ENCODE measurements around the gene HDAC5.

DNA sequence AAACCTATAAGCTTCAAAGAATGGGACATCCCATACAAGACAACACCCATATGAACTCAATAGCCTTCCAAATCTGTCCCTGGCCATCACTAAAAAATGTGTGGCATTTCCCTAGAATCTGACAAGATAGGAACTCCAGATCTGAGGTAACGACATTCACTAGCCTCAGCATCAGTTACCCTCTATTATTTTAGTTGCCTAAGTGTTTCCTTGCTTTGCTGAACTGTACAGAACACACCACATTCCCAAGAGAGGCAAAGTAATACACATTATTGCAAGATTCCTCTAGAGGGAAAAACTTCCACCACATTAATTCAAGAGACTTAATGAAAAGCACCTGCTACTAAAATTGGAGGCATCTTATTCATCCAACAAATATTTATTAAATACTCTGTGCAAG is 62.0 kb downstream of the HDAC5 start:
- TF ChIP-seq, protein P1, sequence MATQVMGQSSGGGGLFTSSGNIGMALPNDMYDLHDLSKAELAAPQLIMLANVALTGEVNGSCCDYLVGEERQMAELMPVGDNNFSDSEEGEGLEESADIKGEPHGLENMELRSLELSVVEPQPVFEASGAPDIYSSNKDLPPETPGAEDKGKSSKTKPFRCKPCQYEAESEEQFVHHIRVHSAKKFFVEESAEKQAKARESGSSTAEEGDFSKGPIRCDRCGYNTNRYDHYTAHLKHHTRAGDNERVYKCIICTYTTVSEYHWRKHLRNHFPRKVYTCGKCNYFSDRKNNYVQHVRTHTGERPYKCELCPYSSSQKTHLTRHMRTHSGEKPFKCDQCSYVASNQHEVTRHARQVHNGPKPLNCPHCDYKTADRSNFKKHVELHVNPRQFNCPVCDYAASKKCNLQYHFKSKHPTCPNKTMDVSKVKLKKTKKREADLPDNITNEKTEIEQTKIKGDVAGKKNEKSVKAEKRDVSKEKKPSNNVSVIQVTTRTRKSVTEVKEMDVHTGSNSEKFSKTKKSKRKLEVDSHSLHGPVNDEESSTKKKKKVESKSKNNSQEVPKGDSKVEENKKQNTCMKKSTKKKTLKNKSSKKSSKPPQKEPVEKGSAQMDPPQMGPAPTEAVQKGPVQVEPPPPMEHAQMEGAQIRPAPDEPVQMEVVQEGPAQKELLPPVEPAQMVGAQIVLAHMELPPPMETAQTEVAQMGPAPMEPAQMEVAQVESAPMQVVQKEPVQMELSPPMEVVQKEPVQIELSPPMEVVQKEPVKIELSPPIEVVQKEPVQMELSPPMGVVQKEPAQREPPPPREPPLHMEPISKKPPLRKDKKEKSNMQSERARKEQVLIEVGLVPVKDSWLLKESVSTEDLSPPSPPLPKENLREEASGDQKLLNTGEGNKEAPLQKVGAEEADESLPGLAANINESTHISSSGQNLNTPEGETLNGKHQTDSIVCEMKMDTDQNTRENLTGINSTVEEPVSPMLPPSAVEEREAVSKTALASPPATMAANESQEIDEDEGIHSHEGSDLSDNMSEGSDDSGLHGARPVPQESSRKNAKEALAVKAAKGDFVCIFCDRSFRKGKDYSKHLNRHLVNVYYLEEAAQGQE (IDR thresholded peaks at IDR 0.05; ENCODE audit: insufficient replicate concordance, low read depth) = no peak
- TF ChIP-seq POLR2AphosphoS5 (IDR thresholded peaks at IDR 0.05; ENCODE audit: low read depth) = no peak
- TF ChIP-seq, protein P2, sequence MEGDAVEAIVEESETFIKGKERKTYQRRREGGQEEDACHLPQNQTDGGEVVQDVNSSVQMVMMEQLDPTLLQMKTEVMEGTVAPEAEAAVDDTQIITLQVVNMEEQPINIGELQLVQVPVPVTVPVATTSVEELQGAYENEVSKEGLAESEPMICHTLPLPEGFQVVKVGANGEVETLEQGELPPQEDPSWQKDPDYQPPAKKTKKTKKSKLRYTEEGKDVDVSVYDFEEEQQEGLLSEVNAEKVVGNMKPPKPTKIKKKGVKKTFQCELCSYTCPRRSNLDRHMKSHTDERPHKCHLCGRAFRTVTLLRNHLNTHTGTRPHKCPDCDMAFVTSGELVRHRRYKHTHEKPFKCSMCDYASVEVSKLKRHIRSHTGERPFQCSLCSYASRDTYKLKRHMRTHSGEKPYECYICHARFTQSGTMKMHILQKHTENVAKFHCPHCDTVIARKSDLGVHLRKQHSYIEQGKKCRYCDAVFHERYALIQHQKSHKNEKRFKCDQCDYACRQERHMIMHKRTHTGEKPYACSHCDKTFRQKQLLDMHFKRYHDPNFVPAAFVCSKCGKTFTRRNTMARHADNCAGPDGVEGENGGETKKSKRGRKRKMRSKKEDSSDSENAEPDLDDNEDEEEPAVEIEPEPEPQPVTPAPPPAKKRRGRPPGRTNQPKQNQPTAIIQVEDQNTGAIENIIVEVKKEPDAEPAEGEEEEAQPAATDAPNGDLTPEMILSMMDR (IDR thresholded peaks at IDR 0.05; ENCODE audit: insufficient read depth, low read length) = no peak
- TF ChIP-seq GABPA (IDR thresholded peaks at IDR 0.05; ENCODE audit: low read depth) = no peak
- no peak for TF ChIP-seq SPI1 (IDR thresholded peaks at IDR 0.05; ENCODE audit: borderline replicate concordance, low read depth)
